NCI-H226 (cell line): ENCODE results near the gene SLCO2B1.

Source experiments
- DNase-seq: peaks from one replicate; pipeline ENCODE4 v3.0.0-alpha.2; 2015

SLCO2B1 gene

DNA sequence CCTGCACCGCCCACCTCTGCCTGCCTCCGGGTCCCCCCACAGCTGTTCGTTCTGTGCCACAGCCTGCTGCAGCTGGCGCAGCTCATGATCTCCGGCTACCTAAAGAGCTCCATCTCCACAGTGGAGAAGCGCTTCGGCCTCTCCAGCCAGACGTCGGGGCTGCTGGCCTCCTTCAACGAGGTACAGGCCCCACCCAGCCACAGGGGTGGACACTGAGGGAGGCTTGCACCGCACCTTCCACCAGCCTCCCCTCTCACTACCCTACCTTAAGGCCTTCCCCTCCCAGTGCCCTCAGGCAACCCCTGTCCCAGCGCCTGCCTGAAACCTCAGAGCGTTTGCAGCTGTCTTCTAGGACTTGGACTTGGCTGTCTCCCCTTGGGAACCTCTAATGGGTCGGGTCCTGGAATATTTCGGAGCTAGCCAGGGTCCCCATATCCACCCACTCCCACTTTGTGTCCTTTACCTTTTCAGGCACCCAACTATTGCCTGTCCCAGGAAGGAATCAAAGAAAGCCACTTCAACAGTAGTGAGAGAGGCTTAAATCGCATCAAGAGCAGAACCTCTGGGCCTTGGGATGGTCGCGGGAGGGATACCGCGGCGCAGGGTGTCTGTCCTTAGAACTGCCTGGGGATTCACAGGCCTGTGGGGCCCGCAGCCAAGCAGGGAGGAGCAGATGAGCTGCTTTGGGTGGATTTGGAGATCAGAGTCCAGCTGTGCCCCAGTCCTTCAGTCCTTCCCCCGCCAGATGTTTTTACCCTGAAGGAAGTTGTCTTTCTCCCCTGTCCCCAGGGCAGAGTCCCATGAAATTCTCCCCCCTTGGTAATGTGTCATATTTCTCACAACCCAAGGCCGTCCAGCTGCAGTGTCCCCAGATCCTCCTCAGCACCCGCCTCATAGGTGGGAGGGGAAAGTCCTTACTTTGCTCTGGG is 13.3 kb downstream of the SLCO2B1 start:
- DNase-seq: no peak

DNA sequence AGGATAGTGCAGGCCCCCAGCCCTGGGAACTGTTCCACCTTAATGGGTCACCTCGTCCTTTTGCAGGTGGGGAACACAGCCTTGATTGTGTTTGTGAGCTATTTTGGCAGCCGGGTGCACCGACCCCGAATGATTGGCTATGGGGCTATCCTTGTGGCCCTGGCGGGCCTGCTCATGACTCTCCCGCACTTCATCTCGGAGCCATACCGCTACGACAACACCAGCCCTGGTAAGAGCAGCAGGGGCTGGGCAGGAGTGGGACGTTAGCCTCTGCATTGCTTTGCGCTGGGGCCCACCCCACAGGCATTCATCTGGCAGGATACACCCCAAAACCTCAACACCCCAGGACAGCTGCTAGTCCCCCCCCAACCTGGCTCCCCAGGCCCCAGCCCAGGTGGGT is 14.8 kb downstream of the SLCO2B1 start:
- DNase-seq: no peak

DNA sequence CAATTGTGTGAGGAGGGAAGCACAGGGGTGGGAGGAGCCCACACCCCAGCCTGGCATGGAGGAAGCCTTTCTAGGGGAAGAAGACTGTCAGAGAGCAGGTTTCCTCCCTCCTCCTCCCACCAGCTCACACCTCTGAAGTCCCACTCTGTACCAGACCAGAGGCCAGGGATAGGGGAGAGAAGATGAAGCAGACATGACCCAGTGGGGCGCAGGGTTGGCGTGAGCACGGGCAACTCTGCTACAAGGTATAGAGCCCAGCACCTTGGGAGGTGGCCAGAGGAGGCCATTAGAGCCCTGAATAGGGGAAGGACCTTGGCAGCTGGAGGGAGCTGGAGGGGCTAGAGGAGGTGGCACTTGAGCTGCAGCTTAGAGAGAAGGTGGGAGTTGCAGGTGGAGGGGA is 15.9 kb downstream of the SLCO2B1 start:
- DNase-seq: no peak

DNA sequence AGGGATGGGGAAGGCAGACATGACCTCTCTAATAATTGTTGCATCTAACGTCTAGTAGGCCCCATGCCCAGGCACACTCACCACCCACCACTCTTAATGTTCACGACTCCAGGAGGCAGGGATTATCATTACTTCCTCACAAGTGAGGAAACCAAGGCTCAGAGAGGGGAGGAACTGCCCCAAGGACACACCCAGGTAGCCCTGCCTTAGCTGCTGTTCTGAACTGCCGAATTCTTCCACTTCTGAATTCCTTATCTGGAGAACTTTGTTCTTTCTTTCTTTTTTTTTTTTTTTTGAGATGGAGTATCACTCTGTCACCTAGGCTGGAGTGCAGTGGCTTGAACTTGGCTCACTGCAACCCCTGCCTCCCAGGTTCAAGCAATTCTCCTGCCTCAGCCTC is 16.7 kb downstream of the SLCO2B1 start:
- no peak for DNase-seq

DNA sequence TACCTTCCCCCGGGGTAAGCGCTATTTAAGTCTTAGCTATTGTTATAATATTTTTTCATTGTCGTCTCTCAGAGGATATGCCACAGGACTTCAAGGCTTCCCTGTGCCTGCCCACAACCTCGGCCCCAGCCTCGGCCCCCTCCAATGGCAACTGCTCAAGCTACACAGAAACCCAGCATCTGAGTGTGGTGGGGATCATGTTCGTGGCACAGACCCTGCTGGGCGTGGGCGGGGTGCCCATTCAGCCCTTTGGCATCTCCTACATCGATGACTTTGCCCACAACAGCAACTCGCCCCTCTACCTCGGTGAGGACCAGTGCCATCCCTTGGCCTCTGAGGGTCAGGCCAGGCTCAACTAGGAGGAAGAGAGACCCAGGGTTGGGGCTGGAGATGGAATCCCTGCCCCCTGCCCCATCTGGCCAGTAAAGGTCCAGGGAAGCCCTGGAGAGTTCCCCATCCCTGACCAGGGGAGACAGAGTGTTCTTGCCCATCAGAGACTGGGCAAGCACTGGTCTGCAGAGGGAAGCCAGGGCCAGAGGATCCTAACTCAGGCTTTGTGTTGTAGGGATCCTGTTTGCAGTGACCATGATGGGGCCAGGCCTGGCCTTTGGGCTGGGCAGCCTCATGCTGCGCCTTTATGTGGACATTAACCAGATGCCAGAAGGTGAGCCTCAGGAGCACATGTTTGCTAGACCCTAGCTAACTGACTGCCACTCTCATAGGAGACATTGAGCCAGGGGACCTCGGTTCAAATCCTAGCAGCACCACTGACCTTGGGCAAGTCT is 18.4 kb downstream of the SLCO2B1 start:
- DNase-seq: no peak

DNA sequence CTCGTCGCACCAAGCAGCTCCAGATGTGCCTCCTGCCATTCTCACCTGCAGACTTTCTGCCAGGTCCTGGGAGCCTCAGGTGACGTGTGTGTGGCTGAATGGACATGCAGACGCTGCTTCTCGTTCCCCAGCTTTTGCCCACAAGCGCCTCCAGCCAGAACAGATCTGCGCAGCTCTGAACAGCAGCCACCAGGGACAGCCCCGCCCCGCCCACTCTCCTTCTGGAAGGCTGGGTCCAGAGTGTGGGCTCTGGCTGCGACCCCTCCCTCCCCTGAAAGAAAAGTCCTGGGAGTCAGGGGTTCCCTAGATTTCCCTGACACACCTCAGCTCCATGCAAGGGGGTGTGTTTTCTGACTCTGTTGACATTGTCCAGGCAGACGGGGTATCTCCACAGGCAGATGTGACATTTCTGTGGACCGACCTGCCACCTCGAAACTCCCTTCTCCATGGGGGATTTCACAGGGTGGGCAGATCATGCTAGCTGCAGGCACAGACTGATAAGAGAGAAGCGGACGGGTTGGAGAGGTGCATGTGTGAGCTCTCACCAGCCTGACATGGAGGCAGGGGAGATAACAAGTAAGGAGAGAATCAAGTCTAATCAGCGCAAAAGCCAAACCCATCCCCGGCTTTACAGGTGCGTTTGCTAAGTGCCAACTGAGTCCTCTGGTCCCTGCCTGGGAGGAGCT is 19.8 kb downstream of the SLCO2B1 start:
- DNase-seq: no peak

DNA sequence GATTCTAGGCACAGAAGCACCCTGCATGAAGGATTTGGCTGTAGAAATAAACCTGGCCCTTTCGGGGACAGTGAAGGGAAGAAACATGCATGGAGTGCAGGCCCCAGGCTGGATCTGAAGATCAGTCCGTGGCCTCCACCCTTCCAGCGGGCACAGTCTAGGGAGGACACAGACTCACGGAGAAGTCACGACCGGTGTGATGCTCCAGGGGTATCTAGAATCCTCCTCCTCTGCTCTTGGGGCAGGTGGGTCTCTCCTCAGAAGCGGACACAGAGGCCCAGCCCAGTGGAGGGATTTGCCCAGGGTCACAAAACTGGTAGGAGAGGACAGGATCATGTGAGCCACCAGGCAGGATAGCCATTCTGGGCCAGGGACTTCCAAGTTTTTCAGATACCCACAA is 22.4 kb downstream of the SLCO2B1 start:
- DNase-seq: no peak

DNA sequence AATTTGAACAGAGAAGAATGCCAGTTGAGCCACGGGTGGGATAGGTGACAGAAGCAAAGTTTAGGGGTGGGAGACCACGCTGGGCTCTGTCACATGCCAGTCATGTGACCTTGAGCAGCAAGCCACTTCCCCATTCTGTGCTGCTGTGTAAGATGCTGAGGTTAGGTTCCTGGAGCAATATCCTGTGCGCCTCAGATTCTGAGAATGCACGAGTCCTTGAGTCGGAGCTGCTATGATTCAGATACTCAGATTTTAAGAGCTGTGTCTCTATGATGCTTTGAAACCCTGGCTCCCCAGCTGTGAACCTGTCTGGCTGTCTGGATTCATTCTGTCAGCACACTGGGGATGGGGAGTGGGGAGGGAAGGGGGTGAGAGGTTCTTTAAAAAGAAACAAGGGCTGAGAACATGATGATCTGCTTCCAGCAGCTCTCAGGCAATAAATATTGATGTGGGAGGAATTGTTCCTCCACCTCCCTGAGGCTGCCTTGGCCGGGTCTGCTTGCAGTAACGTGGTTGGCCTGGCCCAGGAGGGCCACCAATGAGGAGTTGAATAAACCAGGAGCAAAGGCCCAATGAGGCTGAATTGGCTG is 24.0 kb downstream of the SLCO2B1 start:
- DNase-seq: peak; percentile 46

DNA sequence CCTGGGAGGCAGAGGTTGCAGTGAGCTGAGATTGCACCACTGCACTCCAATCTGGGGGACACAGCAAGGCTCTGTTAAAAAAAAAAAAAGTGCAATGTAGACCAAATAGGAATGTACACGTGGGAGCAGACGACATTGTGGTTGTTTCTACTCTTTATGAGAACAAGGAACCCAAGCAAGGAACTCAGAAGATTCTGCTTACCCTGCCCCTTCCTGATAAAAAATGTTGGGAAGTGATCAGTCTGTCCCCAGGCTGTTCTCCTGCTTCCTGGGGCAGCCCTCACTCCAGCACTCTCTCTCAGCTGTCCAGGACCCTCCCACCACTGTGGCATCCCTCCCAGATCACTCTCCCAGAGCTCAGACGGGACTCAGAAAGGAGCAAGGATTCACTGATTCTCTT is 31.8 kb downstream of the SLCO2B1 start:
- DNase-seq: no peak

DNA sequence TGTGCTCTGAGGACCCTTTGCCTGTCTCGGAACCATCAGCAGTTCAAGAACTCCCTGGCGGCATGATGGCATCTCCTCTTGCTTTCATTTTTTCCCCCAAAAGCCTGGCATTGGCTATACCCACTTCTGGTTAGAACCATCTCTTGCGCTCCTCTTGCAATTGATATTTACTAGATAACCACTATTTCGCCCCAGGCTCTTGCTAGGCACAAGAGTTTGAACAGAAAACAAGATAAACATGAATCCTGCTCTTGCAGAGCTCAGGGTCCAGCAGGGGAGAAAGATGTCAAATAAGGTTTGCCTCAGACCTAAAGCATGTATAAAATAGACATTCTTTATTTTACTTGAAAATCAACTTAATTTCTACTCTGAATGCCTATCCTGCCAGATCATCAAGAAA is 33.1 kb downstream of the SLCO2B1 start:
- DNase-seq: no peak

DNA sequence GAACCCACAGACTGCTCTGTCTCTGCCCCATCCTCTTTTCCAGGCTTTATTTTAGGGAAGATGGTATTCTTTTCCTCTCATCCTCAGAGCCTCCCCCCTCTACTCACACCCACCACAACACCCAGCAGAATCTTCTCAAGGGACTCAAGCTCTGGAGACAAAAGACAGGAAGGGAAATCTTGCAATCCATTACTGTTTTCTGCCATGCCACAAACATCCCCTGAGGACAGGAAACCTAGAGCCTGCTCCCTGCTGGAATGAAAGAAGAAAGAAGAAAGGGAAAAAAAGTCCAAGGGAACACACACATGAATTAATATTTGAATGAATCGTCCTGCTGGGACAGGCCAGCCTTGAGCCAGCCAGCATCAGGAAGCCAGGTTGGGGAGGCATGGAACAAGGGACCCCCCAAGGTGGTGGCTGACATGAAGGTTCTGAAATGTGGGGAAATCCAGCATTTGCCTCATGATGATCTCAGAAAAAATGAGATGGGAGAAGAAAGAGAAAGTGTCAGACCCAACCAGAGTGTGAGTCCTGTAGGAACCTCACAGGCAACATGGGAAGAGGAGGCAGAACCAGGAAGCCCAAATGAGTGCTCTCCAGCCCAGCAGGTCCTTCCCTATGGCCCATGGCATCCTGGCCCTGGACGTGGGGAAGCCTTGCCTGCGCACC is 34.0 kb downstream of the SLCO2B1 start:
- DNase-seq: no peak

DNA sequence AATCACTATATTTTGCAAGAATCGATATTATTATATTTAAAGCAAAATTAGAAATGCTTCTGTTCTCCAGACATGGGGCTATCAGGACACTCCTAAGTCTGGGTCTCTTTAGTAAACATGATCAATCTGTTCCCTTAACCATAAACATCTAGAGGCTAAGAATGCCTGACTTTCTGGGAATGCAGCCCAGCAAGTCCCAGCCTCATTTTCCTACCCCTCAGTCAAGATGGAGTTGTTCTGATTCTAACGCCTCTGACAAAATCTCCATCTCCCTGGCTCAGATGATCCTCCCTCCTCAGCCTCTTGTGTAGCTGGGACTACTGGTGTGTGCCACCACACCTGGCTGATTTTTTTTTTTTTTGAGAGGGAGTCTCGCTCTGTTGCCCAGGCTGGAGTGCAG is 35.0 kb downstream of the SLCO2B1 start:
- DNase-seq: no peak

DNA sequence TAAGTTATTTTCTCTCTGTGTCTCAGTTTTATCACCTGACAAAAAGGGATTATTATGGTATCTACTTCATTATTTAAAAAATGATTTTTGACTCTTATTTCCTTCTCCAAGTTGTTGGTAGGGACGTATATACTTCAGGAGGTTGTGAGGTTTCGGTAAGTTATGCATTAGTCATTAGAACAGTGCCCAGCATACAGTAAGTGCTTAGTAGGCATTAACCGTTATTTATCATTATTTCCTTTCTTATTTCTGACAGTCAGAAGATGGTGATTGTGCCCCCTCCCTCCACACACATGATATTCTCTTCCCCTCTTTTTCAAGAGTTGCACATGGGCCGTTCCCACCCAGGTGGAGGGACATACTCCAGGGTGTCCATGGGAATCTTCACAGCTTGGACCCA is 36.1 kb downstream of the SLCO2B1 start:
- no peak for DNase-seq

DNA sequence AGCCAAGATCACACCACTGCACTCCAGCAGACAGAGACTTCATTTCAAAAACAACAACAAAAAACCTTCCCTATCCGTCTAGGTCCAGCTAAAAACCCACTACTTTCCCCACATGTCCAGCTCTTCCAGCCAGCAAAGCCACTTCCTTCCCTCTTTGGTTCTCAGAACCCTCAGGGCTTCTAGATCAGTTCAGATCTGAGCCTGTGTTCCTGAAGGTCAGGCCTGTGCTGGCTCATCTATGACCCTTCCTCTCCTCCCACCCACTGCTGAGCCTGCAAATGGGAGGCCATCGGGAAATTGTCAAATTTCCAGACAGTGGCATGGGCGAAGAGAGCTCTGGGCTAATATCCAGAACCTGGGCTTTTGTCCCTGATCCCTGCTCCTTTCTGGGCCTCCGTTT is 37.8 kb downstream of the SLCO2B1 start:
- no peak for DNase-seq

DNA sequence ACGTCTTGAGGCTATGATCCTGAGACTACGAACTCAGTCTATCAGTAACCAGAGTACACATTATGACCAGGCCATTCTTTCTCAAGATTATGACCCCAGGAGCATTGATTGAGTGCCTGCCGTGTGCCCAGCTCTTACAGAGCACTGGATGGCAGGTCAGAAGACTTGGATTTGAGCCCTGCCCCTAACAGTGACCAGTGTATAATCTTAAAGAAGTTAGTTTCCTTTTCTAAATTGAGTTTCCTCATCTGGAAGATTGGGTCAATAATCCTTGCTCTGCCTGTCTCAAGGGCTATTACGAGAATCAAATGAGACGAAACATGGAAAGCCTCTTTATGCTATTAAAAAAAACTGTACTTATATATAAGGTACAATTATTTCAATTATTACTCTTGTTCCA is 38.2 kb downstream of the SLCO2B1 start:
- DNase-seq: no peak

DNA sequence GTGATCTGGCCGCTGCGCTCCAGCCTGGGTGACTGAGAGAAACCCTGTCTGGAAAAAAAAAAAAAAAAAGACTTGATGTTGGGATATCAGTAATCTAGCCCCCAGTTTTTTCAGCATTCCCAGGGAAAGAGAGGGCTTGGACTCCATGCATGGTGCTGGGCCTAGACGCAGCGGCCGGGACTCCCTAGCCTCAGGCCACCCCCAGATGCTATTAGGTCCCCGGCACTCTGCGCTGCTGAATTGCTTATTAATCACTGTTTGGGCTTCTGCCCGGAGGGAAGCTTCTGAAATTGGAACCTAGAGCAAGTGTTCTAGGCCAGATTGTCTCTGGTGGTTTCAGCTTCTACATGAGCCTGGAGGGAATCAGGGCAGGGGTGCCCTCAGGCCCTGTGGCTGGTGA is 39.0 kb downstream of the SLCO2B1 start:
- no peak for DNase-seq

DNA sequence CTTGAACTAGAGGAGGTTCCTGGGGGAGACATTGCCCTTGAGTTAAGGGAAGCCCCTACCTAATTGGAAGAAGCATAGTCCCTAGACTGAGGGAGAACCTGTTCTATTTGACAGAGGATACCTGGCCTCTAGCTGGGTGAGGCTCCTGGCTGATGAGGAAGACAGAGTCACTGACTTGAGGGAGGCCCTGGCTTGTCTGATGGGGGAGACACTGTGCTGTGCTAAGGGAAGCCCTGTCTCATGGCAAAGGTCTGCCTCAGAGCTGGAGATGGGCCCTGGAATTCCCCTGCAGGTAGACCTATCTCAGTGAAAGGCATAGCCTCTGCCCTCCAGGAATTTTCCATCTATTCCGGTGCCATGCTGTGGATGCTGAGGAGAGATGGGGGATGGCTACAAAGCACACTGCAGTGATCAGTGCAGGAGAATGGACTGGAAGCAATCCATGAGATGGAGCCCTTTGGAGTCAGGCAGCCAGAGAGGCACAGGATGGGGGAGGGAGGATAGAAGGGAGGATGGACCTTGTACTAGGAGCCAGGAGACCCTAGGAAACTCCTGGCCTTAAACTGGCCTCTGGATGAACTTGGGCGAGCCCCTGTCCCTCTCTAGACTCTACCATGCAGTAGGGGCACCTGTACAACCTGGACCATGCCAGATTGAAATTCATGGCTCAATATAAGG is 39.9 kb downstream of the SLCO2B1 start:
- DNase-seq: no peak

DNA sequence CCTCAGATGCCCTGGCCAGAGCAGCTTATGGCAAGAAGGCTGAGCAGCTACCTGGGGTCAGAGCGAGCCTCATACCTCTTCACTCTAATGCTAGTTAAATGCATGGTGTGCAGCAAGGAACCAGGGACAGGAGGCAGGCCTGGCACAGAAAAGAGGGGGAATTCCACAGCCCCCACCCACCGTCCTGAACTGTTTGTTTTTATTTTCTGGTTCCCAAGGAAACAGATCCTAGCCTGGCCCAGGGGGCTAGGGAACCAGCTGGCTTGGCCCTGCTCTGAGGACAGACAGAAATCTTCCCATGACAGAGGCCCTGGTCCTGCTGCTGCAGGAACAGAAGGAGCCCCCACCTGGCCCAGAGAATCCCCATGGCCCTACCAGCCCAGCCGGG is 40.4 kb downstream of the SLCO2B1 start:
- no peak for DNase-seq

DNA sequence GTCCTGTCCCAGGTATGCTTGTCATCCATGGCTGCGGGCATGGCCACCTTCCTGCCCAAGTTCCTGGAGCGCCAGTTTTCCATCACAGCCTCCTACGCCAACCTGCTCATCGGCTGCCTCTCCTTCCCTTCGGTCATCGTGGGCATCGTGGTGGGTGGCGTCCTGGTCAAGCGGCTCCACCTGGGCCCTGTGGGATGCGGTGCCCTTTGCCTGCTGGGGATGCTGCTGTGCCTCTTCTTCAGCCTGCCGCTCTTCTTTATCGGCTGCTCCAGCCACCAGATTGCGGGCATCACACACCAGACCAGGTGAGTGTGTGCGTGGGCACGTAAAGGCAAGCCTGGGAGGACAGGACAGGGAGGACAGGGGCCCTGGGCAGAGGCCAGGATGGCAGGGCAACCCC is 42.4 kb downstream of the SLCO2B1 start:
- DNase-seq: no peak

DNA sequence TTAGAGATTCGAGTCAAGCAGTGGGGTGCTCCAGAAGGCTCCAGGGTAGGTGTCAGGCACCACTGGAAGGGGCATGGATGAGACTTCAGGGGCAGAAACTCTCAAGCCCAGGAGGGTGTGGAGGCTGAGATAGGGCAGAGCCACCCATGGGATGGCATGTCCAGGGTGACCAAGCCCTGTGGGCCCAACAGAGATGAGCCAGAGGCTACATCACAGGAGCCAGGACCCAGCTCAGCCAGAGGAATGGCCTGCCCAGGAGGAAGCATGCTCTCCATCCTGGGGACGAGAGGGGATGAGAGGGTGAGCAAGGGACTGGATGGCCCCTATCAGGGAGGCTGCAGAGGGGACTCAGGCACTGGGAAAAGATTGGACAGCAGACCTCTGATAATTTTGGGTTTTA is 42.8 kb downstream of the SLCO2B1 start:
- no peak for DNase-seq

DNA sequence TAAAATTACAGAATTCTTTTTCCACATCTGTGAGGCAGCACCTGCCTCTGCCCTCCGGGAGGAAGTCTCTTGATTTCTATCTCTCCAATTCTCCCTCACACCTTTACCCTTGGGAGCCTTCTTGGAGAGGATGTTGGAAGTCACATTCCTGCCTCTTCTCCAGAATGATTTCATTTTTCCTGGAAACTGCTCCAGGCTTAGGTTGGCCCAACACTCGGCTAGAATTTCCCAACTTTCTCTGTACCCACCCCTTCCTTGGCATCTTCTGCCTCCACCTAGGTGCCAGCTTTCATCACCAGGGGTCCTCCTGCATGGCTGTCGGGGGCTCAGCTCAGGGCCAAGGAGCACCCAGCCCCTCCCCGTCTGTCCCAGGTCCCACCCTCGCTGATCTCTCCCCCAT is 43.2 kb downstream of the SLCO2B1 start:
- no peak for DNase-seq
